WTC11 (cell line): Measurements from ENCODE around the gene SHISA7. TPM values are rescaled to one million over a fixed set of nuclear protein-coding genes. Genes with fewer than 3 reads are reported as not detected.

Source experiments
- ATAC-seq: fragments of 200-7000 bp; cut with Tn5 transposase; 2 replicates; pipeline ENCODE4 v1.10.0; 2021; ENCODE audit warnings: mild to moderate bottlenecking, moderate library complexity
- CTCF ChIA-PET: fragments of 300-600 bp; sonication (Branson Sonifier 250); formaldehyde crosslinking; loops from one replicate; lab custom pipeline; 2021; ENCODE audit warnings: antibody characterized with exemption; lab: Charles Lee
- POLR2A ChIA-PET: fragments of 350-600 bp; sonication (Branson Sonifier 250); formaldehyde crosslinking; loops from one replicate; lab custom pipeline; 2021; ENCODE audit warnings: antibody characterized with exemption; lab: Charles Lee
- DNase-seq: peaks from one replicate; pipeline ENCODE4 v3.0.0; 2021; ENCODE audit warnings: low spot score
- H3K27ac Mint-ChIP-seq: 2 replicates; pipeline ENCODE4 v1.8.0; 2021; ENCODE audit warnings: mixed read lengths
- H3K27me3 Mint-ChIP-seq: 2 replicates; pipeline ENCODE4 v1.8.0; 2021; ENCODE audit warnings: low read depth, mild to moderate bottlenecking, moderate library complexity, mixed read lengths
- H3K36me3 Mint-ChIP-seq: 2 replicates; pipeline ENCODE4 v1.8.0; 2021; ENCODE audit warnings: mixed read lengths
- H3K4me1 Mint-ChIP-seq: 2 replicates; pipeline ENCODE4 v1.8.0; 2022; ENCODE audit warnings: mixed read lengths
- H3K4me3 Mint-ChIP-seq: 2 replicates; pipeline ENCODE4 v1.8.0; 2021; ENCODE audit warnings: mild to moderate bottlenecking, moderate library complexity, mixed read lengths
- H3K9me3 Mint-ChIP-seq: 2 replicates; pipeline ENCODE4 v1.8.0; 2021; ENCODE audit warnings: mixed read lengths
- AR ChIP-seq: fragments of 250-450 bp; sonication (Bioruptor Pico); IDR thresholded peaks from 2 replicates; pipeline ENCODE4 v1.9.0; 2021; ENCODE audit warnings: mild to moderate bottlenecking
- ATF6 ChIP-seq: sonication (generic); formaldehyde crosslinking; IDR thresholded peaks from 2 replicates; pipeline ENCODE4 v1.8.1; 2023; ENCODE audit warnings: mild to moderate bottlenecking, missing genetic modification reagents
- CDX4 ChIP-seq: fragments of 250-450 bp; sonication (Bioruptor Pico); IDR thresholded peaks from 2 replicates; pipeline ENCODE4 v1.9.0; 2021; ENCODE audit warnings: moderate library complexity, mild to moderate bottlenecking, inconsistent platforms, borderline replicate concordance
- CREM ChIP-seq: sonication (generic); formaldehyde crosslinking; IDR thresholded peaks from 2 replicates; pipeline ENCODE4 v1.8.1; 2022; ENCODE audit warnings: mild to moderate bottlenecking, missing genetic modification reagents, moderate library complexity
- CTCF ChIP-seq: fragments of 200-600 bp; IDR thresholded peaks from 2 replicates; pipeline ENCODE4 v1.8.0; 2022; ENCODE audit warnings: antibody characterized with exemption
- FOXJ3 ChIP-seq: sonication (generic); formaldehyde crosslinking; IDR thresholded peaks from 2 replicates; pipeline ENCODE4 v1.9.0; 2021; ENCODE audit warnings: missing genetic modification reagents, mild to moderate bottlenecking, borderline replicate concordance
- GTF2I ChIP-seq: fragments of 250-450 bp; sonication (Bioruptor Pico); conservative IDR thresholded peaks from 2 replicates; pipeline ENCODE4 v1.4.0; 2021; ENCODE audit warnings: mild to moderate bottlenecking
- JAZF1 ChIP-seq: fragments of 250-450 bp; sonication (Bioruptor Pico); IDR thresholded peaks from 2 replicates; pipeline ENCODE4 v1.9.0; 2021; ENCODE audit warnings: moderate library complexity, mild to moderate bottlenecking, inconsistent platforms
- KAT7 ChIP-seq: sonication (generic); formaldehyde crosslinking; IDR thresholded peaks from 2 replicates; pipeline ENCODE4 v1.8.1; 2023; ENCODE audit warnings: missing genetic modification reagents, mild to moderate bottlenecking, borderline replicate concordance
- NFATC4 ChIP-seq: fragments of 250-450 bp; sonication (Bioruptor Pico); IDR thresholded peaks from 2 replicates; pipeline ENCODE4 v1.9.0; 2021; ENCODE audit warnings: mild to moderate bottlenecking
- NFE2L1 ChIP-seq: sonication (generic); formaldehyde crosslinking; IDR thresholded peaks from 2 replicates; pipeline ENCODE4 v1.8.1; 2023; ENCODE audit warnings: missing genetic modification reagents
- OVOL2 ChIP-seq: fragments of 250-450 bp; sonication (Bioruptor Pico); IDR thresholded peaks from 2 replicates; pipeline ENCODE4 v1.9.0; 2021; ENCODE audit warnings: mild to moderate bottlenecking, borderline replicate concordance
- SOX15 ChIP-seq: fragments of 250-450 bp; sonication (Bioruptor Pico); IDR thresholded peaks from 2 replicates; pipeline ENCODE4 v1.9.0; 2021; ENCODE audit warnings: mild to moderate bottlenecking
- ZBTB21 ChIP-seq: sonication (generic); formaldehyde crosslinking; IDR thresholded peaks from 2 replicates; pipeline ENCODE4 v1.8.1; 2023; ENCODE audit warnings: mild to moderate bottlenecking, missing genetic modification reagents, borderline replicate concordance
- ZNF396 ChIP-seq: fragments of 250-450 bp; sonication (Bioruptor Pico); IDR thresholded peaks from 2 replicates; pipeline ENCODE4 v1.8.0; 2021; ENCODE audit warnings: mild to moderate bottlenecking, moderate library complexity, borderline replicate concordance
- ZNF416 ChIP-seq: fragments of 250-450 bp; sonication (Bioruptor Pico); IDR thresholded peaks from 2 replicates; pipeline ENCODE4 v1.9.0; 2021; ENCODE audit warnings: mild to moderate bottlenecking, inconsistent platforms
- ZNF671 ChIP-seq: fragments of 250-450 bp; sonication (Bioruptor Pico); IDR thresholded peaks from 2 replicates; pipeline ENCODE4 v1.8.0; 2021; ENCODE audit warnings: mild to moderate bottlenecking
- total RNA-seq: library from RNA; stranded (reverse); gene quantifications from 3 replicates; pipeline ENCODE4 v1.2.3, GENCODE V29; 2021
- TF ChIP-seq, protein P1 (sequence below): fragments of 250-450 bp; sonication (Bioruptor Pico); IDR thresholded peaks from 2 replicates; pipeline ENCODE4 v2.1.2; 2022; ENCODE audit warnings: mild to moderate bottlenecking, moderate library complexity
- TF ChIP-seq, protein P2 (sequence below): sonication (generic); formaldehyde crosslinking; IDR thresholded peaks from 2 replicates; pipeline ENCODE4 v1.8.1; 2022; ENCODE audit warnings: low read depth, mild to moderate bottlenecking, moderate library complexity, missing genetic modification reagents, borderline replicate concordance

Gene SHISA7
- total RNA-seq, 1 experiment from 2014 or later: 0.79 TPM

DNA sequence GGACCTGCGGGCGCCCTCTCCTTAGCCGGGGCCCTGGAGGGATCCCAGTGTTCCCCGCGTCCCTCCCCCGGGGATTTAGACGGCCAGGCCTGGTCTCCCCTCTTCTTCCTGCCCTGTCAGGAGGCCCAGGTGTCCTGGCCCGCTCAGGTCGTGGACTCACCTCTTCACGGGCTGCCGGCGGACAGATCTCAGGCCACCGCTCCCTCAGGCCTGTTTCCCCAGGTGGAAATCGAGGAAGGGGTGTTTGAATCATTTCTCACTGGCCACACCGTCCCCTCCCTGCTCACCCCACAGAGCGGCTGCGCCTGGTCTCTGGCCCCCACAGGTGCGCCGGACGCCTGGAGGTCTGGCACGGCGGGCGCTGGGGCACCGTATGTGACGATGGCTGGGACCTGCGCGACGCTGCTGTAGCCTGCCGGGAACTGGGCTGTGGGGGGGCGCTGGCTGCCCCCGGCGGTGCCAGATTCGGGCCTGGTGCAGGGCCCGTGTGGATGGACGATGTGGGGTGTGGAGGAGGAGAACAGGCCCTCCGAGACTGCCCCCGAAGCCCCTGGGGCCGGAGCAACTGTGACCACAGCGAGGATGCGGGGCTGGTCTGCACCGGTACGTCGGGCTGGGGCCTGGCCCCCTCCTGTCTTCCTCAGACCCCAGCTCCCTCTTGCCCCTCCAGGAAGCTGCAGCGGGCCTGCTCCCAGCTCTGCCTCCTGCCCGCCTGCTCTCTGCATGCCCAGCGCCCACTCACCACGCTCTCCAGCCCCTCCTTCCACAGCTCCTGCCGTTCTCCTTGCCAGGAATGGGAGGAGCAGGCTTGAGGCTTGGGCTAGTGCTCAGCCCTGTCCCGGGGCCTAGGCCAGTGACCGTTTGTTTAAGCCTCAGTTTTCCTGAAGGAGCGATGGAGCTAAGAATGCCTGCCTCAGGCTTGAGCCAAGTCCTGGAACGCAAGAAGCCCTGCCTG is 47.7 kb upstream of the SHISA7 start:
- no peak for ATAC-seq
- ChIA-PET CTCF (interaction anchor here (0.6 to 13.5 kb wide), 4 partner anchors 14 to 318 kb away, joined by 3 to 96 read pairs (median 3); no protein-coding TSS in a partner anchor), POLR2A (no interaction called here)
- DNase-seq: no peak
- Mint-ChIP-seq H3K27me3 (peaks cover 3% of the 10 kb centered on the region), H3K4me1 (peaks cover 18% of the 10 kb centered on the region), H3K27ac (no peak overlapping the region), H3K36me3 (no peaks in the 10 kb centered on the region), H3K9me3 (no peaks in the 10 kb centered on the region), H3K4me3 (no peak overlapping the region)
- TF ChIP-seq FOXJ3 (CRISPR knock-in tag) (no peak), JAZF1 (no peak), ZNF396 (CRISPR knock-in tag) (no peak), ZBTB21 (no peak), OVOL2 (CRISPR knock-in tag) (no peak), KAT7 (no peak), AR (CRISPR knock-in tag) (no peak), NFATC4 (CRISPR knock-in tag) (no peak), GTF2I (no peak), CDX4 (CRISPR knock-in tag) (no peak), ZNF671 (CRISPR knock-in tag) (no peak), CTCF (no peak), SOX15 (CRISPR knock-in tag) (no peak), ZNF416 (CRISPR knock-in tag) (no peak), ATF6 (CRISPR knock-in tag) (no peak), CREM (no peak), NFE2L1 (CRISPR knock-in tag) (no peak)
- TF ChIP-seq, protein P1, sequence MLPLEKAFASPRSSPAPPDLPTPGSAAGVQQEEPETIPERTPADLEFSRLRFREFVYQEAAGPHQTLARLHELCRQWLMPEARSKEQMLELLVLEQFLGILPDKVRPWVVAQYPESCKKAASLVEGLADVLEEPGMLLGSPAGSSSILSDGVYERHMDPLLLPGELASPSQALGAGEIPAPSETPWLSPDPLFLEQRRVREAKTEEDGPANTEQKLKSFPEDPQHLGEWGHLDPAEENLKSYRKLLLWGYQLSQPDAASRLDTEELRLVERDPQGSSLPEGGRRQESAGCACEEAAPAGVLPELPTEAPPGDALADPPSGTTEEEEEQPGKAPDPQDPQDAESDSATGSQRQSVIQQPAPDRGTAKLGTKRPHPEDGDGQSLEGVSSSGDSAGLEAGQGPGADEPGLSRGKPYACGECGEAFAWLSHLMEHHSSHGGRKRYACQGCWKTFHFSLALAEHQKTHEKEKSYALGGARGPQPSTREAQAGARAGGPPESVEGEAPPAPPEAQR (CRISPR knock-in tag): no peak
- TF ChIP-seq, protein P2, sequence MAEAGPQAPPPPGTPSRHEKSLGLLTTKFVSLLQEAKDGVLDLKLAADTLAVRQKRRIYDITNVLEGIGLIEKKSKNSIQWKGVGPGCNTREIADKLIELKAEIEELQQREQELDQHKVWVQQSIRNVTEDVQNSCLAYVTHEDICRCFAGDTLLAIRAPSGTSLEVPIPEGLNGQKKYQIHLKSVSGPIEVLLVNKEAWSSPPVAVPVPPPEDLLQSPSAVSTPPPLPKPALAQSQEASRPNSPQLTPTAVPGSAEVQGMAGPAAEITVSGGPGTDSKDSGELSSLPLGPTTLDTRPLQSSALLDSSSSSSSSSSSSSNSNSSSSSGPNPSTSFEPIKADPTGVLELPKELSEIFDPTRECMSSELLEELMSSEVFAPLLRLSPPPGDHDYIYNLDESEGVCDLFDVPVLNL (CRISPR knock-in tag): no peak
